ENCODE data around the gene NTF4. TPM values are rescaled to one million over a fixed set of nuclear protein-coding genes. Genes with fewer than 3 reads are reported as not detected.
"Not testable (repeated sequence)": the region's sequence is repeated elsewhere in the genome, so short reads cannot be mapped to it uniquely, and the experiment has no call there.

NTF4 gene
- total RNA-seq, 1 experiment from 2014 or later = not detected

GRCh38 chr19:49020931-49021895 lies 43.4 kb downstream of the NTF4 start:
- peak; percentile 70 for DNase-seq (ENCODE audit: low read depth)

- no peak for DNase-seq (ENCODE audit: low read depth)
Measured at GRCh38 chr19:49020342-49020741, 44.3 kb downstream of the NTF4 start.

- DNase-seq (ENCODE audit: low read depth) = peak; percentile 62
Measured at GRCh38 chr19:49019242-49019932, 45.2 kb downstream of the NTF4 start.

GRCh38 chr19:49018388-49019241 lies 46.0 kb downstream of the NTF4 start:
- not testable (repeated sequence) for DNase-seq (ENCODE audit: low read depth)

GRCh38 chr19:49017666-49018351 lies 46.8 kb downstream of the NTF4 start:
- peak; percentile 55 for DNase-seq (ENCODE audit: low read depth)

- DNase-seq (ENCODE audit: low read depth) = no peak
Measured at GRCh38 chr19:49017041-49017665, 47.5 kb downstream of the NTF4 start, which contains the start of gene LHB. TSS of gene LHB (minus strand) at chr19:49017091. CDS start at chr19:49017081, 10 bp downstream.

- DNase-seq (ENCODE audit: low read depth) = no peak
Measured at GRCh38 chr19:49016067-49016839, 48.4 kb downstream of the NTF4 start.

- DNase-seq (ENCODE audit: low read depth) = no peak
Measured at GRCh38 chr19:49014870-49015255, 49.8 kb downstream of the NTF4 start.

GRCh38 chr19:49014123-49014869 lies 50.3 kb downstream of the NTF4 start:
- DNase-seq (ENCODE audit: low read depth) = peak; percentile 23

- DNase-seq (ENCODE audit: low read depth) = no peak
Measured at GRCh38 chr19:49011194-49011593, 53.4 kb downstream of the NTF4 start.

Other genes with a start within 250 kb of the NTF4 start
- 0.84 and 3.0 TPM in 2 replicates for gene HSD17B14, start 228.3 kb downstream of the NTF4 start, total RNA-seq (2014; rRNA removed; shearing (Covaris generic))
- gene PLEKHA4, start 196.2 kb downstream of the NTF4 start, total RNA-seq (2014; rRNA removed; shearing (Covaris generic)) = 1.8 and 4.4 TPM in 2 replicates
- 25.7 and 27.3 TPM in 2 replicates for gene PPP1R15A, start 192.4 kb downstream of the NTF4 start, total RNA-seq (2014; rRNA removed; shearing (Covaris generic))
- not detected in 2 replicates for gene TULP2, start 166.1 kb downstream of the NTF4 start, total RNA-seq (2014; rRNA removed; shearing (Covaris generic))
- 203 and 249 TPM in 2 replicates for gene NUCB1, start 164.5 kb downstream of the NTF4 start, total RNA-seq (2014; rRNA removed; shearing (Covaris generic))
- gene DHDH, start 131.1 kb downstream of the NTF4 start, total RNA-seq (2014; rRNA removed; shearing (Covaris generic)) = not detected in 2 replicates
- gene BAX, start 109.9 kb downstream of the NTF4 start, total RNA-seq (2014; rRNA removed; shearing (Covaris generic)) = 66.6 and 98.1 TPM in 2 replicates
- 4,698 and 4,789 TPM in 2 replicates for gene FTL, start 99.5 kb downstream of the NTF4 start, total RNA-seq (2014; rRNA removed; shearing (Covaris generic))
- gene GYS1, start 71.5 kb downstream of the NTF4 start, total RNA-seq (2014; rRNA removed; shearing (Covaris generic)) = 47.6 and 60.1 TPM in 2 replicates
- gene RUVBL2, start 70.9 kb downstream of the NTF4 start, total RNA-seq (2014; rRNA removed; shearing (Covaris generic)) = 384 and 389 TPM in 2 replicates
- gene LHB, start 47.7 kb downstream of the NTF4 start, total RNA-seq (2014; rRNA removed; shearing (Covaris generic)) = 0.68 TPM in 1 of 2 replicates, not detected in the other
- not detected in 2 replicates for gene CGB3, start 40.5 kb downstream of the NTF4 start, total RNA-seq (2014; rRNA removed; shearing (Covaris generic))
- not detected in 2 replicates for gene CGB2, start 32.9 kb downstream of the NTF4 start, total RNA-seq (2014; rRNA removed; shearing (Covaris generic))
- gene CGB1, start 27.9 kb downstream of the NTF4 start, total RNA-seq (2014; rRNA removed; shearing (Covaris generic)) = not detected in 2 replicates
- gene CGB5, start 21.0 kb downstream of the NTF4 start, total RNA-seq (2014; rRNA removed; shearing (Covaris generic)) = not detected in 2 replicates
- not detected in 2 replicates for gene CGB8, start 15.7 kb downstream of the NTF4 start, total RNA-seq (2014; rRNA removed; shearing (Covaris generic))
- 0.10 and 0.72 TPM in 2 replicates for gene CGB7, start 7.1 kb downstream of the NTF4 start, total RNA-seq (2014; rRNA removed; shearing (Covaris generic))
- gene KCNA7, start 7.9 kb upstream of the NTF4 start, total RNA-seq (2014; rRNA removed; shearing (Covaris generic)) = not detected in 2 replicates
- gene SNRNP70, start 20.6 kb upstream of the NTF4 start, total RNA-seq (2014; rRNA removed; shearing (Covaris generic)) = 111 and 119 TPM in 2 replicates
- gene LIN7B, start 49.6 kb upstream of the NTF4 start, total RNA-seq (2014; rRNA removed; shearing (Covaris generic)) = 6.0 and 14.6 TPM in 2 replicates
- gene C19orf73, start 54.3 kb upstream of the NTF4 start, total RNA-seq (2014; rRNA removed; shearing (Covaris generic)) = 4.4 and 5.3 TPM in 2 replicates
- 8.3 and 10.4 TPM in 2 replicates for gene PPFIA3, start 54.7 kb upstream of the NTF4 start, total RNA-seq (2014; rRNA removed; shearing (Covaris generic))
- under 0.01 TPM in 1 of 2 replicates, not detected in the other for gene HRC, start 90.6 kb upstream of the NTF4 start, total RNA-seq (2014; rRNA removed; shearing (Covaris generic))
- 8.3 and 9.7 TPM in 2 replicates for gene TRPM4, start 93.0 kb upstream of the NTF4 start, total RNA-seq (2014; rRNA removed; shearing (Covaris generic))